IMR-90 (cell line): Measurements from ENCODE around the gene FASLG. TPM values are rescaled to one million over a fixed set of nuclear protein-coding genes. Genes with fewer than 3 reads are reported as not detected.

Source experiments
- ATAC-seq: fragments of 200-7000 bp; cut with Tn5 transposase; 2 replicates; pipeline ENCODE4 v1.9.1; 2020; ENCODE audit warnings: low read depth, mild to moderate bottlenecking, moderate library complexity
- BruUV-seq: library from RNA; stranded (reverse); fragments of 400-500 nt; replicated peaks from 2 replicates; lab custom pipeline; 2021; lab: Mats Ljungman, UMichigan
- CTCF ChIA-PET: fragments of 300-600 bp; formaldehyde crosslinking; extraction: SDS; loops from one replicate; lab custom pipeline; 2021; ENCODE audit warnings: antibody characterized with exemption; lab: Yijun Ruan, JAX
- POLR2A ChIA-PET: fragments of 300-600 bp; sonication (Branson Sonifier 250); formaldehyde crosslinking; loops from one replicate; lab custom pipeline; 2022; ENCODE audit warnings: antibody characterized with exemption; ENCODE audit not compliant: unreplicated experiment; lab: Charles Lee
- DNase-seq: peaks from one replicate; pipeline ENCODE4 v3.0.0; 2013
- H2AFZ ChIP-seq: replicated peaks from 2 replicates; pipeline ENCODE3; 2013; ENCODE audit warnings: low read length, mild to moderate bottlenecking; ENCODE audit not compliant: poor library complexity
- H2AK5ac ChIP-seq: 2 replicates; pipeline ENCODE4 v1.6.1; 2013; ENCODE audit warnings: low read depth, low read length, inconsistent platforms
- H2AK9ac ChIP-seq: replicated peaks from 2 replicates; pipeline ENCODE3; 2013; ENCODE audit warnings: mild to moderate bottlenecking, low read depth, low read length, moderate library complexity; ENCODE audit not compliant: poor library complexity
- H2BK120ac ChIP-seq: 2 replicates; pipeline ENCODE4 v1.6.1; 2013; ENCODE audit warnings: low read depth, low read length, inconsistent platforms
- H2BK15ac ChIP-seq: 3 replicates; pipeline ENCODE4 v1.6.1; 2013; ENCODE audit warnings: low read depth, low read length, inconsistent platforms
- H2BK20ac ChIP-seq: 2 replicates; pipeline ENCODE4 v1.6.1; 2013; ENCODE audit warnings: low read depth, mild to moderate bottlenecking, inconsistent platforms, low read length, moderate library complexity
- H2BK5ac ChIP-seq: 2 replicates; pipeline ENCODE4 v1.6.1; 2013; ENCODE audit warnings: mild to moderate bottlenecking, low read depth, low read length, inconsistent platforms; ENCODE audit not compliant: poor library complexity, severe bottlenecking
- H3K14ac ChIP-seq: replicated peaks from 2 replicates; pipeline ENCODE4 v1.6.1; 2013; ENCODE audit warnings: low read depth, low read length, inconsistent platforms
- H3K18ac ChIP-seq: 2 replicates; pipeline ENCODE4 v1.6.1; 2013; ENCODE audit warnings: low read depth, low read length, control low read depth
- H3K23ac ChIP-seq: 2 replicates; pipeline ENCODE4 v1.6.1; 2013; ENCODE audit warnings: low read depth, low read length, inconsistent platforms
- H3K27ac ChIP-seq: 2 replicates; pipeline ENCODE4 v1.5.1; 2013; ENCODE audit warnings: mild to moderate bottlenecking, control low read depth, low read length; ENCODE audit not compliant: insufficient read depth
- H3K27me3 ChIP-seq: 2 replicates; pipeline ENCODE4 v1.6.1; 2013; ENCODE audit warnings: low read length; ENCODE audit not compliant: control insufficient read depth, insufficient read depth
- H3K36me3 ChIP-seq: 2 replicates; pipeline ENCODE4 v1.6.1; 2013; ENCODE audit warnings: low read length, mixed read lengths; ENCODE audit not compliant: control insufficient read depth, insufficient read depth
- H3K4ac ChIP-seq: 2 replicates; pipeline ENCODE4 v1.6.1; 2013; ENCODE audit warnings: low read depth, low read length, inconsistent platforms
- H3K4me1 ChIP-seq: 2 replicates; pipeline ENCODE4 v1.6.1; 2013; ENCODE audit warnings: low read length, mixed read lengths; ENCODE audit not compliant: control insufficient read depth, insufficient read depth
- H3K4me2 ChIP-seq: 2 replicates; pipeline ENCODE4 v1.6.1; 2013; ENCODE audit warnings: low read depth, mild to moderate bottlenecking, control low read depth, low read length, moderate library complexity
- H3K4me3 ChIP-seq: 2 replicates; pipeline ENCODE4 v1.5.1; 2013; ENCODE audit warnings: low read depth, mild to moderate bottlenecking, control low read depth, low read length, moderate library complexity; ENCODE audit not compliant: insufficient read depth
- H3K56ac ChIP-seq: 2 replicates; pipeline ENCODE4 v1.6.1; 2013; ENCODE audit warnings: low read length, inconsistent platforms; ENCODE audit not compliant: insufficient read depth; ENCODE audit errors: extremely low read depth
- H3K79me1 ChIP-seq, 2 experiments: 2 replicates each; pipeline ENCODE4 v1.6.1; 2013; ENCODE audit warnings: low read length in 2 of 2, inconsistent platforms in 1 of 2, low read depth in 1 of 2
- H3K9ac ChIP-seq: 2 replicates; pipeline ENCODE4 v1.6.1; 2013; ENCODE audit warnings: low read depth, low read length, control low read depth
- H3K9me1 ChIP-seq: 2 replicates; pipeline ENCODE4 v1.6.1; 2013; ENCODE audit warnings: low read length, inconsistent platforms; ENCODE audit not compliant: insufficient read depth
- H3K9me3 ChIP-seq: 2 replicates; pipeline ENCODE4 v1.6.1; 2013; ENCODE audit warnings: low read length; ENCODE audit not compliant: control insufficient read depth, insufficient read depth
- H4K20me1 ChIP-seq: 2 replicates; pipeline ENCODE4 v1.6.1; 2013; ENCODE audit warnings: low read length, inconsistent platforms; ENCODE audit not compliant: insufficient read depth
- H4K5ac ChIP-seq: 2 replicates; pipeline ENCODE4 v1.6.1; 2013; ENCODE audit warnings: mild to moderate bottlenecking, low read depth, low read length, control low read depth
- H4K8ac ChIP-seq, 2 experiments: 2 replicates each; pipeline ENCODE4 v1.6.1; 2013; ENCODE audit warnings: low read depth in 2 of 2, low read length in 2 of 2, control low read depth in 1 of 2, inconsistent platforms in 1 of 2
- H4K91ac ChIP-seq: 2 replicates; pipeline ENCODE4 v1.6.1; 2013; ENCODE audit warnings: low read depth, low read length, inconsistent platforms; ENCODE audit not compliant: insufficient read depth
- CEBPB ChIP-seq: IDR thresholded peaks from 2 replicates; pipeline ENCODE4 v1.6.1; 2012; ENCODE audit warnings: low read depth, low read length, improper control_type of control experiment
- CHD1 ChIP-seq: IDR thresholded peaks from 2 replicates; pipeline ENCODE4 v1.6.1; 2012; ENCODE audit warnings: low read depth, low read length, improper control_type of control experiment
- CTCF ChIP-seq: conservative IDR thresholded peaks from 2 replicates; pipeline ENCODE4 v1.5.1; 2012; ENCODE audit warnings: mild to moderate bottlenecking, low read depth, low read length, improper control_type of control experiment
- FOS ChIP-seq: fragments of 150-350 bp; IDR thresholded peaks from 2 replicates; pipeline ENCODE4 v1.6.1; 2016; ENCODE audit warnings: low read depth, low read length
- NFE2L2 ChIP-seq: fragments of 150-350 bp; IDR thresholded peaks from 2 replicates; pipeline ENCODE4 v1.6.1; 2016; ENCODE audit warnings: low read depth, mild to moderate bottlenecking, low read length
- RAD21 ChIP-seq: IDR thresholded peaks from 2 replicates; pipeline ENCODE4 v1.6.1; 2012; ENCODE audit warnings: low read length, improper control_type of control experiment
- RFX5 ChIP-seq: IDR thresholded peaks from 2 replicates; pipeline ENCODE4 v1.8.0; 2012; ENCODE audit warnings: low read depth, mild to moderate bottlenecking, low read length, moderate library complexity
- SMC3 ChIP-seq: fragments of 150-350 bp; IDR thresholded peaks from 2 replicates; pipeline ENCODE4 v1.6.1; 2016; ENCODE audit warnings: low read depth, mild to moderate bottlenecking, antibody characterized with exemption, low read length, moderate library complexity
- USF2 ChIP-seq: fragments of 150-350 bp; IDR thresholded peaks from 2 replicates; pipeline ENCODE4 v1.6.1; 2017; ENCODE audit warnings: mild to moderate bottlenecking, antibody characterized with exemption, low read length, low read depth
- WGBS, 2 experiments: methylation state at CpG; one replicate each; pipeline versions ENCODE4 v1.1.5 to v1.1.7; 2013; ENCODE audit warnings: missing lambda C conversion rate in 2 of 2; ENCODE audit not compliant: insufficient read length in 1 of 2; ENCODE audit errors: extremely low coverage in 2 of 2; 5-methylcytosine and 5-hydroxymethylcytosine counted together
- dilution Hi-C: fragments of 300-500 bp; cut with HindIII; formaldehyde crosslinking; loops from one replicate; pipeline ENCODE4 v1.14.3; 2018; ENCODE audit warnings: low sequenced_read_pairs; ENCODE audit not compliant: unreplicated experiment
- in situ Hi-C: fragments of 300-500 bp; cut with MboI; formaldehyde crosslinking; loops from 3 replicates; pipeline ENCODE4 v1.14.3; 2019; ENCODE audit warnings: low sequenced_read_pairs, inconsistent platforms, mixed read lengths
- intact Hi-C: fragments of 100-400 bp; cut with micrococcal nuclease; formaldehyde crosslinking; loops from 2 replicates; pipeline ENCODE4 v1.10.0; 2022
- polyA plus RNA-seq, 3 experiments: library from polyadenylated mRNA; depleted of rRNA; stranded (reverse); fragments of >200 nt; gene quantifications; 2 replicates each; pipeline ENCODE4 v1.2.3, GENCODE V29; 2012; ENCODE audit warnings: low replicate concordance in 1 of 3
- total RNA-seq: library from RNA; depleted of rRNA; stranded (reverse); fragments of >200 nt; gene quantifications from 2 replicates; pipeline ENCODE4 v1.2.3, GENCODE V29; 2012

The FASLG gene
- total and polyA plus RNA-seq, 2 of the 4 experiments (the other 2 are of a cell fraction) = 0.14 to 0.18 TPM

GRCh38 chr1:172662464-172663109, 3.7 kb downstream of the FASLG start (continued):
- no peak for TF ChIP-seq CTCF

- ATAC-seq (no peak), DNase-seq (no peak)
These were observed 4.8 kb downstream of the FASLG start for GRCh38 chr1:172663732-172664131.

More at GRCh38 chr1:172663732-172664131, 4.8 kb downstream of the FASLG start:
- H3K14ac ChIP-seq = no peak overlapping the region
- H3K23ac ChIP-seq = no peak overlapping the region
- no peaks in the 10 kb centered on the region for H3K4me1 ChIP-seq
- no peaks in the 10 kb centered on the region for H3K36me3 ChIP-seq
- no peak overlapping the region for H3K18ac ChIP-seq
- H2BK15ac ChIP-seq = no peak overlapping the region; the same call in 2 of the 3 replicates
- no peak overlapping the region for H2BK5ac ChIP-seq
- H3K79me1 ChIP-seq = no peaks in the 10 kb centered on the region
- no peak overlapping the region for H4K5ac ChIP-seq
- H4K20me1 ChIP-seq = no peaks in the 10 kb centered on the region
- POLR2A ChIA-PET = no interaction called here
- intact Hi-C loops (no loop called here), dilution Hi-C loops (no loop called here), in situ Hi-C loops (no loop called here)
- H3K56ac ChIP-seq = no peak overlapping the region
- no peak overlapping the region for H3K4me2 ChIP-seq
- H2BK120ac ChIP-seq = no peak overlapping the region
- CTCF ChIA-PET = interaction anchor here (0.7 kb wide), 1 partner anchor 12 kb away, joined by 3 read pairs; no protein-coding TSS in a partner anchor
- H3K27me3 ChIP-seq = no peaks in the 10 kb centered on the region
- no peak overlapping the region for H3K27ac ChIP-seq
- no peak overlapping the region for H2AFZ ChIP-seq
- no peak overlapping the region for H4K8ac ChIP-seq
- H2AK9ac ChIP-seq = no peak overlapping the region
- H3K9me3 ChIP-seq = no peaks in the 10 kb centered on the region
- H2BK20ac ChIP-seq = no peak overlapping the region
- no CpG with 5 or more reads among the region's 3 CpGs for WGBS, 2 experiments
- TF ChIP-seq CHD1 (no peak), CEBPB (no peak), USF2 (no peak), FOS (no peak), SMC3 (no peak), RFX5 (no peak), RAD21 (no peak), NFE2L2 (no peak), CTCF (no peak)
- no peak overlapping the region for H2AK5ac ChIP-seq
- no peak overlapping the region for H4K91ac ChIP-seq
- no TSS peak for BruUV-seq
- H3K9me1 ChIP-seq = 0 out of 2 replicates have a peak, but pooled peaks cover 3% of the 10 kb centered on the region
- no peak overlapping the region for H3K4me3 ChIP-seq
- H3K9ac ChIP-seq = no peak overlapping the region
- no peak overlapping the region for H3K4ac ChIP-seq
